Astrocyte (in vitro differentiated cells and primary cell): Measurements from ENCODE around the gene SMPDL3B.

Source experiments
- CTCF ChIP-seq: IDR thresholded peaks from 2 replicates; pipeline ENCODE4 v1.5.1; 2011; ENCODE audit warnings: low read depth, mild to moderate bottlenecking, inconsistent platforms, low read length, moderate library complexity; ENCODE audit not compliant: insufficient read depth
- EZH2 ChIP-seq: IDR thresholded peaks from 2 replicates; pipeline ENCODE4 v1.6.1; 2012; ENCODE audit warnings: mild to moderate bottlenecking, low read length, inconsistent platforms; ENCODE audit not compliant: insufficient read depth

DNA sequence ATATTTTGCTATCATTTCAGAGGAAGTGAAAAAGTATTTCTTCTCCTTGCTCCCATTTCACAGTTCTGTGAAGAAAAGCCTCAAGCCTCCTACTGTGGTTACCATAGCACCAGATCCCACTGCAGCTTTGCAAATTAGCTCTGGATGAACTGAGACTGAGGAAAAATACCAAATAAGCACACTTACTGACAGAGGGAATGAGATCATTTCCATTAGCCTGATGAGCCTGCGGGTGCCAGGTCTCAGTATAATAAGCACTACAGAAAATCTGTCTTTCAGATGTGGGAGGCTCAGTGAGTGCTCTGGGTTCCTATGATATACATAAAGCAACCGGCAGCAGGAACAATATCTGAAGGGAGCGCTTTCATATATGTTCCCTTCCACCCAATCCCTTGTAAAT is 46.3 kb downstream of the SMPDL3B start:
- TF ChIP-seq CTCF (no peak), EZH2 (no peak)
